ENCODE measurements around the gene MLLT3. TPM values are rescaled to one million over a fixed set of nuclear protein-coding genes. Genes with fewer than 3 reads are reported as not detected.

MLLT3 gene
- total and polyA plus RNA-seq, 2 of the 13 experiments (the other 11 are each of a cell fraction or from before 2014, with no cell fraction given) = 12.3 to 12.6 TPM

- no peak for FAIRE-seq
- 6% methylated on average over 1 of the region's 1 CpG for WGBS (ENCODE audit: low lambda C conversion rate)
- H3K4me1 ChIP-seq (ENCODE audit: insufficient read depth, low read length) = no peaks in the 10 kb centered on the region
- BruUV-seq (replicated peaks) = no TSS peak
- no peak overlapping the region for H3K4me3 ChIP-seq (replicated peaks in 1 of 3; ENCODE audit: insufficient read depth in 1 of 3, low read depth in 2 of 3, low read length in 3 of 3)
- H3K36me3 ChIP-seq (replicated peaks in 1 of 2; ENCODE audit: control insufficient read depth in 1 of 2, insufficient read depth in 2 of 2, low read length in 2 of 2) = no peaks in the 10 kb centered on the region
- H2AFZ ChIP-seq (ENCODE audit: low read length) = no peak overlapping the region
- in situ Hi-C loops (cut with HindIII; ENCODE audit: extremely low pct_ligation_motif_present, low pct_unique_long_range_greater_than_20kb) (loop anchor here (25.0 kb wide), 1 partner anchor 705 kb away; no protein-coding TSS in a partner anchor), intact Hi-C loops (cut with micrococcal nuclease; ENCODE audit: unreplicated experiment) (no loop called here)
- H4K20me1 ChIP-seq (ENCODE audit: insufficient read depth, low read length) = no peaks in the 10 kb centered on the region
- no peak for DNase-seq (ENCODE audit: low spot score)
- CTCF ChIA-PET (ENCODE audit: low intra/inter-chr PET ratio, low total read pairs) = no interaction called here
- no peak overlapping the region for H3K27ac ChIP-seq (ENCODE audit: extremely low read length, insufficient read depth, low read length)
- H3K27me3 ChIP-seq (ENCODE audit: control insufficient read depth in 1 of 2, insufficient read depth in 2 of 2, low read length in 2 of 2) = 0 out of 5 replicates have a peak, but pooled peaks cover 0 to 4% of the 10 kb centered on the region in 2 experiments
- TF ChIP-seq RBFOX2 (IDR thresholded peaks at IDR 0.05; ENCODE audit: low read depth, low read length) (no peak), TBX3 (IDR thresholded peaks at IDR 0.05; ENCODE audit: borderline replicate concordance) (no peak), KMT2B (CRISPR knock-in tag; IDR thresholded peaks at IDR 0.05) (no peak), ZNF850 (CRISPR knock-in tag; conservative IDR thresholded peaks at IDR 0.05) (no peak), ZBTB34 (CRISPR knock-in tag; IDR thresholded peaks at IDR 0.05) (no peak), SMARCE1 (IDR thresholded peaks at IDR 0.05; ENCODE audit: borderline replicate concordance) (no peak), BRF2 (CRISPR knock-in tag; IDR thresholded peaks at IDR 0.05) (no peak), ZNF207 (IDR thresholded peaks at IDR 0.05; ENCODE audit: borderline replicate concordance) (no peak), GATAD1 (CRISPR knock-in tag; IDR thresholded peaks at IDR 0.05) (no peak), GMEB2 (CRISPR knock-in tag; IDR thresholded peaks at IDR 0.05; ENCODE audit: low read depth) (no peak), RCOR2 (CRISPR knock-in tag; IDR thresholded peaks at IDR 0.05) (no peak), STAT5B (CRISPR knock-in tag; IDR thresholded peaks at IDR 0.05) (no peak), RBM39 (IDR thresholded peaks at IDR 0.05; ENCODE audit: low read depth, low read length, poor library complexity, severe bottlenecking) (no peak), FOXP1 (IDR thresholded peaks at IDR 0.05) (no peak), FOXP1 (CRISPR knock-in tag; IDR thresholded peaks at IDR 0.05) (no peak), ZSCAN9 (CRISPR knock-in tag; IDR thresholded peaks at IDR 0.05; ENCODE audit: borderline replicate concordance) (no peak), ZNF704 (CRISPR knock-in tag; IDR thresholded peaks at IDR 0.05; ENCODE audit: borderline replicate concordance) (no peak), ELF3 (CRISPR knock-in tag; IDR thresholded peaks at IDR 0.05) (no peak), SOX13 (IDR thresholded peaks at IDR 0.05) (no peak), SOX13 (CRISPR knock-in tag; conservative IDR thresholded peaks at IDR 0.05 in 1 of 2, IDR thresholded peaks at IDR 0.05 in 1 of 2) (no peak), ZNF615 (CRISPR knock-in tag; IDR thresholded peaks at IDR 0.05; ENCODE audit: borderline replicate concordance) (no peak)
- no peaks in the 10 kb centered on the region for H3K9me3 ChIP-seq (ENCODE audit: low read length)
- H3K9ac ChIP-seq (ENCODE audit: insufficient read depth, low read depth, low read length) = no peak overlapping the region
- no peak for ATAC-seq
- no peak overlapping the region for H3K4me2 ChIP-seq (ENCODE audit: low read depth, low read length)
- H3K79me2 ChIP-seq (ENCODE audit: insufficient read depth, low read length) = no peaks in the 10 kb centered on the region
- POLR2A ChIA-PET = no interaction called here
These were observed 19.7 kb upstream of the MLLT3 start for GRCh38 chr9:20642045-20642444.

Measured in HepG2 (cell line).